GM19324 (cell line): Measurements from ENCODE around the gene SGTA.

ENCODE experiments used
- ATAC-seq: cut with Tn5 transposase; IDR thresholded peaks from one replicate; pipeline ENCODE4 v1.9.1; 2021; ENCODE audit warnings: mild to moderate bottlenecking, moderate library complexity; ENCODE audit not compliant: unreplicated experiment, low FRiP score

The SGTA gene

DNA sequence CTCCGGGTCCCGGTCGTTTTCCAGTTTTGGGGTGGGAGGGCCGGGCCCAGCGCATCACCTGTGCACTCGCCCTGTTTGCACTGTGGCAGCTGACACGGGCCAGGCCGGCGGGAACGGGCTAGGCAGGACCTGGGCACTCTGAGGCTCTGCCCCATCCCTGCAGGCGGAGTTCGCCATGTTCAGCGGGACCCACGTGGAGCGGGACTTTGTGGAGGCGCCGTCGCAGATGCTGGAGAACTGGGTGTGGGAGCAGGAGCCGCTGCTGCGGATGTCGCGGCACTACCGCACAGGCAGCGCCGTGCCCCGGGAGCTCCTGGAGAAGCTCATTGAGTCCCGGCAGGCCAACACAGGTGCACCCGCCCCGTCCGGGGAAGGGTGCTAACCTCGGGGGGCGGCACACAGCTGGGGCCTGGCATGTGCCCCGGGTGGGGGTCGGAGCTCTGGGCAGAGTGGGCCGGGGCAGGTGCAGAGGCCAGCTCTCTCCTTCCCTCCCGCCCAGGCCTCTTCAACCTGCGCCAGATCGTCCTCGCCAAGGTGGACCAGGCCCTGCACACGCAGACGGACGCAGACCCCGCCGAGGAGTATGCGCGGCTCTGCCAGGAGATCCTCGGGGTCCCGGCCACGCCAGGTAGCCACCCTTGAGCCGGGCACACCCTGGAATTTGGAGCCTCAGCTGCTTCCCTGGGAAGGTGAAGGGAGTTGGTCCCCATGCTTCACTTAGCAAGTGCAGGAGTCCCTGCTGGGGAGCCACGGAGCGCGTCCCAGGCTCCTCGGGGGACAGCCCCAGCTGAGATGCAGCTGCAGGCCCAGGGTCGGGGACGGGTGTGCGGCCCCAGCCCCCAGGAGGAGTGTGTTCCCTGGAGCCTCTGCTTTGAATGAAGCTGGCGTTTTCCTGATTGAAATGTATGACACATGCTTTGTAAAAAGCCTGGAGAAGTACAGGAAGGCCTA, 27.3 kb upstream of the SGTA start:
- ATAC-seq: no peak

DNA sequence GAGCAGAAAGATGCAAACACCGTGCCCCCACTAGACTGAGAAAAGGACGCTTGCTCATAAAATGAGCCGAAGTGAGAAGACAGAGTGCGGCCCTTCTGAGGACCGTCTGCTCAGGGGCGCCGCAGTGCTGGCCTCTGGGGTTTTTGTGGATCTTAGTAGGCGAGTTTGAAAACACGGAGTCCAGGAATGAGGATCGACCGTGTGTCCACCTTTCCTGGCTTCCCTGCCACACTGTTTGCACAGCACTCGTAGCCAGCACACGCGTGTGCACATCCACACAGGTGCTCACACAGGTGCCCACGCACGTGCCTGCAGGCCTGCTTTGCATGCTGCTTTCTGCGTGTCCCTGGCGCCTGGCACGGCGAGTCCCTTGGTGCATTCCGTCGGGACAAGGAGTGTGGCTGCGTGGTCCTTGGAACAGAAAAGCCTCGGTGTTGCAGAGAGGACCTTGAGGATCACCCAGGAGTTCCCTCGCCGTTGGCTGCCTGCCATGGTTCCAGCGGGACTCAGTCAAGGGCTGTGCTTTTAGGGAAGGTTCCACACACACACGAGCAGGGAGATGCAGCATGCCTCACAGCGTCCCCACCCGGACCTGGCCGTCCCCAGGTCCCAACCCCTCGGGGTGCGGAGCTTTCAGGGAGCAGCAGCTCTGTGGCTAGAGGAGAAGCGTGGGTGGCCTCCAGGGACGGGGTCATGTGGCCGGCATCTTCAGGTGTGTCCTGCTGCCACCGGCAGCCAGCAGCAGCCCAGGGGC, 26.5 kb upstream of the SGTA start:
- ATAC-seq: no peak

DNA sequence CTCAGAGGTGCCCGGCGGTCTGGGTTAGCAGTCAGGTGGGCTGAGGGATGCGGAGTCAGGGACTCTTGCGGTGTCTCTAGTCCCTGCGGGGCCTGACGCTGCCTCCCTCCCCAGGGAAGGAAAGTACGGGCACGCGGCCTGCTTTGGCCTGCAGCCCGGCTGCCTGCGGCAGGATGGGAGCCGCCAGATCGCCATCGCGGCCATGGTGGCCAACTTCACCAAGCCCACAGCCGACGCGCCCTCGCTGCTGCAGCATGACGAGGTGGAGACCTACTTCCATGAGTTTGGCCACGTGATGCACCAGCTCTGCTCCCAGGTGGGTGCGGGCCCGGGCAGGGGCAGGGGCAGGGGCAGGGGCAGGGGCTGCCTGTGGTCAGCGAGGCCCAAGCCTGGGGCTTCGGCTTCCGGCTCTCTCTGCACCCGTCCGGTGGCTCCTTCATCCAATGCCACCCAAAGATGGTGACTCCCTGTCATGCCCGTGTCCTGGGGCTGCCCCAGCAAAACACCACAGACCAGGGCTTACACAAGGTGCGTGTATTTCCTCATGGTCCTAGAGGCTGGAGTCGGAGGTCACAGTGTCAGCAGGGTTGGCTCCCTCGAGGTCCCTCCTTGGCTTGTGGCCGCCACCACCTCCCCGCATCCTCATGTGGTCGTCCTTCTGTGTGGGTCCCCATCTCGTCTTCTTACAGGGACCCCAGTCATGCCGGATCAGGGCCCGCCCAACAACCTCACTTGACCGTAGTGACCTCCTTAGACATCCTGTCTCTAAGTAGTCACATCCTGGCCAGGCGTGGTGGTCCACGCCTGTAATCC, 25.3 kb upstream of the SGTA start:
- ATAC-seq: no peak

DNA sequence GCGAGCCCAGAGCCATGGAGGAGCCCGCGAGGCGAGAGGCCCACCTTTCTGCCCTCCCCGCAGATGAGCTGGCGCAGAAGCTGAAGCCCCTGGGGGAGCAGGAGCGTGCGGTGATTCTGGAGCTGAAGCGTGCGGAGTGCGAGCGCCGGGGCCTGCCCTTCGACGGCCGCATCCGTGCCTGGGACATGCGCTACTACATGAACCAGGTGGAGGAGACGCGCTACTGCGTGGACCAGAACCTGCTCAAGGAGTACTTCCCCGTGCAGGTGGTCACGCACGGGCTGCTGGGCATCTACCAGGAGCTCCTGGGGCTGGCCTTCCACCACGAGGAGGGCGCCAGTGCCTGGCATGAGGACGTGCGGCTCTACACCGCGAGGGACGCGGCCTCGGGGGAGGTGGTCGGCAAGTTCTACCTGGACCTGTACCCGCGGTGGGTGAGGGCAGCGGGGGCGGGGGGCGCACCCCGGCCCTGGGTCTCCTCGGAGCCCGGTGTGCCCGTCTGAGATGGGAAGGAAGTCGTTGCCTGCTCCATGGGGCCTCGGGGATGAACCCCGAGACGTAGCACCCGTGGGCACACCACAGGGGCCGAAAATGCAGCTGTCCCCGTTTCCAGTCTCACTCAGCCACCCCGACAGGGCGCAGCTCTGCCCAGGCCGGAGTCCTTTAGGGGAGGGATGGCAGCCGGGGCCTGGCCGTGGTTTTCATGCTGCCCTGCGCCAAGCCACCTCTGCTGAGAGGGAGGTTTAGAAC, 24.5 kb upstream of the SGTA start:
- no peak for ATAC-seq

DNA sequence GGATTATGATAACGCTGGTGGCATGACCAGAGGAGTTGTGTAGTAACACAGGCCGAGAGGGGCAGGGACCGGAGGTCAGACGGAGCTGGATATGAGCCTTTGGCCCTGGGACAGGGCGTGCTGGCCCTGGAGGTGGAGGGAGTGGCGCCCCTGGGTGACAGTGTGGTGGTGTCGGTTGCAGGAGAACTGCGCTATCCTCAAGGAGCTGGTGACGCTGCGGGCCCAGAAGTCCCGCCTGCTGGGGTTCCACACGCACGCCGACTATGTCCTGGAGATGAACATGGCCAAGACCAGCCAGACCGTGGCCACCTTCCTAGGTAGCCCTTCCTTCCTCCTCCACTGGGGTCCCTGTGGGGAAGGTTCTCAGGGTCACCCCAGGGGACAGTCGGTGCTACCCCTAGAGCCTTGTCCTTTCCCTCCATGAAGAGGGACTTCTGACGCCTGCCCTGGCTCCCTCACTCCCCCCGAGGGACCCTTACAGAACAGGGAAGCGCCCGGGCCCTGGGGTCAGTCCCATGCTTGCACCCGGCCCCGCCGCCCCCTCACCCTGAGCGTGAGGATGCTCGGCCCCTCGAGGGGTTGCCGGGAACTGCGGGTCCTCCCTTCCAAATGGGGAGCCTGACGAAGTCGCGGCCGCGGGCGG, 23.8 kb upstream of the SGTA start:
- ATAC-seq: no peak

DNA sequence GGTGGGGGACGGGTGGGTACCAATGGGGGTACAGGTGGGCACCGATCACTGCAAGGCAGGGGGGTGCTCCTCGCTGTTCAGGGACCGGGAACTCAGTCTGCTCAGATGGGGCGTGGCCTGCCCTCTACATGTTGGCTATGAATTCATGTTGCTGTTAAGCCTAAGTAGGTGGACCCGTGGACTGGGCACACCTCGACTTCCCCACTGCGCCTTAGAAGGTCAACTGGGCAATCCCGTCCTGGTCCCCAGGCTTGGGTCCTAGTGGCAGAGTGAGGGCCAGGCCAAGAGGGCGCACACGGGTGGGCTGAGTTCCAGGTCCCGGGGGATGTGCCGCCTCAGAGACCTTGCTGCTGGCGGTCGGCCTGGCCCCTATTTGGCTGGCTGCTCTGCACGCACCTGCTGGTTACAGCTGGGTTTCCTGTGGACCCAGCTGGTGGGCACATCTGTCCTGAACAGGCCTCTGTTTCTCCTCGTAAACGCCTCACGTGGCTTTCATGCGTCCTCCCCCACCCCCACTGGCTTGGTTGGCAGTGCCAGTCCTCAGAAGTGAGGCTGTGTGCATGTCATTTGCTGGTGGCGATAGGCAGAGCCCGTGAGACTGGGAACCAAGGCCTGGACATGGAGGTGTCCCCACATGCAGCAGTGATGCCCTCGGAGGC, 23.0 kb upstream of the SGTA start:
- ATAC-seq: no peak

DNA sequence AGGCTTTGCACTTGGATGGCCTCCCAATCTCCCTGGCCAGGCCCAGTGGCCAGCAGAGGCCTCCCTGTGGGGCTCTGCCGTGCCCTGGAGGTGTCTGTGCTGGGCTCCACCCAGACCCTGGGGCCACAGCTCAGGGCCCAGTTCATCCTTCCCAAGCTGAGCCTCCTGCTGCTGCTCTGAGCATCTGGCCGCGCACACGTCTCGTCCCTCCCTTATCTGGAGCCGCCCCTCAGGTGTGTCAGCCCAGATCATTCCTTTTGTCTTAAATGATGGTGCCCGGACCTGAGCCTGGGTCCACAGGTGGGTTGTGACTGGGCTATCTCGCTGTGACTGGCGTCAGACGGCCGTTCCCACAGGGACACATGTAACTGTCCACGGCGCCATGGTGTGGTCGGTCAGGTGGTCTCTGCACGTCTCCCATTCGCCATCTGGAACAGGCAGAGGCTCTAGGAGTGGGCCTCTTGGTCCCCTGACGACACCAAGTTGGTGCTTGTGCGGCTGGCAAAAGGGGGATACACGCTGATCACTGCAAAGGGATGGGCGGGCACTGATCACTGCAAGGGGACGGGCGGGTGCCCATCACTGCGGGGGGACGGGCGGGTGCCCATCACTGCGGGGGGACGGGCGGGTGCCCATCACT, 22.3 kb upstream of the SGTA start:
- no peak for ATAC-seq

DNA sequence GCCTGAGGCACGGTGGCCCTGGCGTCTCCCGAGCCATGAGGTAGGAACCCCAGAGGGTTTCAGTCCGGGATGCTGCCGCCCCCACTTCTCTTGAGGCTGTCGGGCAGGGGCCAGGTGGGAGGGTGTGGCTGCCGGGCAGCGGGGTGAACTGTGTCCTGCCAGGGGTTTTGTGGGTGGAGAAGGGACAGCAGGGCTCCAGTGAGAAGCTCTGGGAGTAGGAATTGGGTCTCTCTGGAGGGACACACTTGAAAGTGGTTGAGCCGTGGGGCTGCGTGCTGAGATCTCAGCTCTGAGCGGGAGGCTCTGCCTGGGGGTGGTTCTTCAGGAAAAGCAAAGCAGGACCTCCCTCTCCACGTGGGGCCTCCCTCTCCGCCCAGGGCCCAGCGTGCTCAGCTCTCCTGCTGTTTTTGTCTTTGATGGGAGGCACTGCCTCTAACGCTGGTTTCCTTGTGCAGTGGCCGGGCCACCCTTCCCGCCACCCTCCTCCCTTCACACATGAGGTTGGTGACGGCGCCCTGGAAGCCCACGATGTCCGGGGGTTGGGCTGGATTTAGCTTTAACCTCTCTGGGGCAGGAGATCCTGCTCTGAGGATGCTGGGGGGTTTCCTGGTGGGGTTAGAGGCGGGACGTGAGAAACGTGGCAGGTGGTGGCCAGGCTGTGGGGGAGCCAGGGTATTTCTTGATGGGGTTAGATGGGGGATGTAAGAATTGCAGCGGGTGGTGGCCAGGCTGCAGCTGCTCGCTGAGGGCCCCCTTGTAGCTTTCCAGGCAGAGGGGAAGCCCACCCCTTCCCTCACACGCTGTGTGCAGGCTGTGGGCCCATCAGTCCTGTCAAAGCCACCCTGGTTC, 21.3 kb upstream of the SGTA start:
- no peak for ATAC-seq

DNA sequence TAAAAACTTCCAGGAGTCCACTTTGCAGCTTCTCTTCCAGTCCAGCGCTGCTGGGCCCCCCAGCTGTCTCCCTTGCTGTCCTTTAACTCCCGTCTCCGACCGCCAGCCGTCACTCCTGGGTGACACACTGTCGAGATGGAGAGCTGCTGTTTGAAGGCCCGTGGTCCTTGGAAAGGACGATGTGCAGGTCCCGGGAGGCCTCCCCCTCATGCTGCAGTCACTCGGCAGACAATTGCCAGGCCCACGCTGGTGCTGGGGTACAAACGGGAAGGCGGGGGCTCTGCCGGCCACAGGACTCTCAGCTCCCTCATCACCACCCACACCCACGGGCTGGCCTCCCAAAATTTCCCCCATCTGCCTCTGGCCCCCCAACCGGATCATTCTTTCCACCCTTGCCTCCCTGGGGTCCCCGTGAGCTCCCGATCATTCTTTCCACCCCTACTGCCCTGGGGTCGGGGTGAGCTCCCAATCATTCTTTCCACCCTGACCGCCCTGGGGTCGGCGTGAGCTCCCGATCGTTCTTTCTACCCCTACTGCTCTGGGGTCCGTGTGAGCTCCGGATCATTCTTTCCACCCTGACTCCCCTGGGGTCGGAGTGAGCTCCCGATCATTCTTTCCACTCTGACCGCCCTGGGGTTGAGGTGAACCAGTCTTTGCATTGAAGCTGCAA, 20.5 kb upstream of the SGTA start:
- ATAC-seq: no peak

DNA sequence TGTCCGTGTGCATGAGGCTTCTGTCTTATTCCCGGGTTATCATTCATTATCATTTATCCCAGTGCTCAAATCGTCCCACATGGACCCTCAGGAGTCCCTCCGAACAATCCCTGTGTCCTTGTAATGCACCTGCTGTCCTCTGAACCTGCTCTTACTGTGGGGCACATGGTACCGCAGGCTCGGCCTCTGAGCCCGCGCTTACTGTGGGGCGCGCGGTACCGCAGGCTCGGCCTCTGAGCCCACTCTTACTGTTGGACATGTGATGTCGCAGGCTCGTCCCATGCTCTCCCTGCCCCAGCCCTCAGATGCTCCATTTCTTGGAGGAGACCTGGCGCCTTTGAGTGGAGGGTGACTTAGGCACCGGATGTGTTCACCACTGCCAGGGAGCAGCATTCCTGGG, 19.8 kb upstream of the SGTA start:
- ATAC-seq: no peak

DNA sequence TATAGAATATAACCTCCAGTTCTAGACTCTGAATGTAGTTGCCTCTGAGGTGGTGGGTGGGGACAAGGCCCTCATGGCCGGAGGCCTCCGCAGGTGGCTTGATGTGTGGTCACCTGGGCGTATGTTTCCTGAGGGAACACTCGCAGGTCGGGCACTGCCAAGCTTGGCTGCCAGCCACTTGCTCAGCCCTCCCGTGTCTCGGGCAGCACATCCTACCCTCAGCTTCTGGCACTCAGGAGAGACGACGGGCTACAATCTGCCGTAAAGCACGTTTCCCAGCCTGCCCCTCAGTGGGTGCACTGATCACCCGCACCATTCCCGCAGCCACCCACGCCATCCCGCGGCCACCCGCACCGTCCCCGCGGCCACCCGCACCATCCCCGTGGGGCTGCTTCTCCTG, 17.4 kb upstream of the SGTA start:
- no peak for ATAC-seq

DNA sequence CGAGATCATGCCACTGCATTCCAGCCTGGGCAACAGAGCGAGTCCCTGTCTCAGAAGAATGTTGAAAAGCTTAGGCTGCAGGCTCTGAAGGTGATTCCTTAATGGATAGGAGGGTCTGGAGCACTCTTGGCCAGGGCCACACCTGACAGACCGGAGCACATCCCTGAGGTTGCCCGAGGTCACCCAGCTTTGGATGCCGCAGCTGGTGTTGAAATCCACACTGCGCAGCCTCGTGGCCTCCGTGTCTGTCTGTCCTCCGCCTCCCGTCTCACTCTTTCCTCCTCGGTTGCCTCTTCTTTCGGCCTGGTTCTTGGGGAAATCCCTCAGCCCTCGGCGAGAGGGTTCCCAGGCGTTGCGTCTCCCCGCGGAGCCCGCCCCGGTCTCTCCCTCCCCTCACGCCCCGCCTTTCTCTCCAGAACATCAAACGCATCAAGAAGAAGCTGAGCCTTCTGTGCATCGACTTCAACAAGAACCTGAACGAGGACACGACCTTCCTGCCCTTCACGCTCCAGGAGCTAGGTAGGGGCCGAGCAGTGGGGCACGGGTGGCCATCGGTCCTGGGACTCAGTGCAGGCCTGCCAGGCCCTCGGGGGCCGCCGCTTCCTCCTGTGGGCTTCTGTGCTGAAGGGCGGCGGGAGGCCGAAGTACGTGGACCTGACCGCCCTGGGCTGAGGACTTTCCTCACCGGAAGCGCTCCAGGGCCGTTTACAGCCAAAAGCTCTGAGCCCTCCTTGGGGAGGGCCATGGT, 16.4 kb upstream of the SGTA start:
- no peak for ATAC-seq

DNA sequence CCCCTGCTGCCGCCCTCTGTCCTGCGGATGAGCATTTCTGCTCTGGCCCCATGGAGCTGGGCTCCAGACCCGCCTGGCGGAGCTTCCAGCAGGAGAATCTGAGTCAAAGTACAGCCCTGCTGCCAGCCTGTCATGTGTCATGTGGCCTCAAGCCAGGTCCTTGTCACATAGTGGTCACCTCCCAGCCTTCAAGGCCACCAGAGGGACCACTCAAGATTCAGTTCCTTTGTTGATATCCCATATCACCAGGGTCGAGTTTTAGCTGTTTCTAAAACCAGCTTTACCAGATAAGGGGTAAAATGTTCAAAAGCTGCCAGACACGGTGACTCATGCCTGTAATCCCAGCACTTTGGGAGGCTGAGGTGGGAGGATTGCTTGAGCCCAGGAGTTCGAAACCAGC, 15.7 kb upstream of the SGTA start:
- no peak for ATAC-seq

DNA sequence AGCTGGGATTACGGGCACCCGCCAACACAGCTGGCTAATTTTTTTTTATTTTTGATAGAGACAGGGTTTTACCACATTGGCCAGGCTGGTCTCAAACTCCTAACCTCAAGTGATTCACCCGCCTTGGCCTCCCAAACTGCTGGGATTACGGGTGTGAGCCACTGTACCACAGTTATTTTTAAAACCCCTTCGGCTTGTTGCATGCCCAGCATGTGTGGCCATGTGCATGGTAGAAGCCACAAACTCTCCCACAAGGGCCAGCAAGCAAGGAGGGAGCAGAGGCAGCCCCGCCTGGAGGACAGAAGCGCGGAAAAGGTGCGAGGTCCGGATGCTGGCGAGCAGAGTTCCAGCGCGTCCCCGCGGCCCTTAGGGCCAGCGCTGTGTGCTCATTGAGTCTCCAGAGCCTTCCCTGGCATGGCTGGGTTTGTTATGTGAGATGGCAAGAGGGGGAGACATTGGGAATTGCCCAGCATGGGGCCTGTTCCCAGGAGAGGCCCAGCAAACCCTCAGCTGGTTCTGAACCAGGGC, 15.1 kb upstream of the SGTA start:
- ATAC-seq: no peak

DNA sequence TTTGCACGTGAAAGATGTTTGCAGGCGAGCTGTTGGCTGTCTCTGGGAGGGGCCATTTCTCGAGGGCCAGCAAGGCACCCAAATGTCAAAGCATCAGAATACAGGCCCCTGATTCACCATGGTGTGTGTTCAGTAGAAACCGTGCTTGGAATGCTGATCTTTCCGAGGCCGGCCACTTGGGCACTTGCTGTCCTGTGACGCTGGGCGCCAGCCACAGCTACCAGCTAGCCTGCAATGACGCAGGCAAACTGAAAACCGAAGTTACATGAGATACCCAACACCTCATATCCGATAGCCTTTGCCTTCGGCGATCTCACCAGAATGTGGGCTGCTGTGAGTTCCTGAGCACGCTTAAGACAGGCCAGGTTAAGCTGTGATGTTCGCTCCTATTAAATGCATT, 14.2 kb upstream of the SGTA start:
- no peak for ATAC-seq

DNA sequence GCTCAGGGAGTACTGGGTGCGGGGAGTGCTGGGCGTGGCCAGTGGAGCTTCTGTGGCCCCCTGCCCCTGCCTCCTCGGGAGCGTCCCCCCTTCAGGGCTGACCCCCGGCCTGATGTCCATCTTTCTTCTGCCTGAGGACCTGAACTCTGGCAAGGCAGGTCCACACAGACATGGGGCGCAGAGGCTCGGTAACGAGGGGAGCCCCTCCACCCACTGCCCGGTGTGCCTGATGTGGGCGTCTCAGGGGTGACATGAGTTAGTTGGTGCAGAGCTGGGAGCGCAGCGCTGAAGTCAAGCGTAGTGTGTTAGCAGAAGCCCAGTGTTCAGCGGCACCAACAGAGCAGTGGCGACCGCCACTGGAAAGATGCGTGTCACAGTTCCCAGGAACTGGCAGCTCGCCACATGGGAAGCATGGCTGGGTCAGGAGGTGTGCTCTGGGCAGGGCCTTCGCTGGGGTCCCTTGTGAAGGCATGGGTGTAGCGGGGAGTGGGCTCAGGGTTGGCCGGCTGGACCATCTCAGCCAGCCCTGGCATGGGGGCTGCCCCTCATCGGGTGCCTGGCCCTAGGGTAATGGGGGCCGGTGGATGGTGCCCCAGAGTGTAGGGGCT, 13.7 kb upstream of the SGTA start:
- ATAC-seq: no peak
